COLO668 (cell line): ENCODE data around the gene RILPL1.
"Not testable (repeated sequence)": the region's sequence is repeated elsewhere in the genome, so short reads cannot be mapped to it uniquely, and the experiment has no call there.

Experiments
- DNase-seq: peaks from one replicate; lab custom pipeline; 2025; ENCODE audit not compliant: unreplicated experiment; lab: John Stamatoyannopoulos, UW

The RILPL1 gene

DNA sequence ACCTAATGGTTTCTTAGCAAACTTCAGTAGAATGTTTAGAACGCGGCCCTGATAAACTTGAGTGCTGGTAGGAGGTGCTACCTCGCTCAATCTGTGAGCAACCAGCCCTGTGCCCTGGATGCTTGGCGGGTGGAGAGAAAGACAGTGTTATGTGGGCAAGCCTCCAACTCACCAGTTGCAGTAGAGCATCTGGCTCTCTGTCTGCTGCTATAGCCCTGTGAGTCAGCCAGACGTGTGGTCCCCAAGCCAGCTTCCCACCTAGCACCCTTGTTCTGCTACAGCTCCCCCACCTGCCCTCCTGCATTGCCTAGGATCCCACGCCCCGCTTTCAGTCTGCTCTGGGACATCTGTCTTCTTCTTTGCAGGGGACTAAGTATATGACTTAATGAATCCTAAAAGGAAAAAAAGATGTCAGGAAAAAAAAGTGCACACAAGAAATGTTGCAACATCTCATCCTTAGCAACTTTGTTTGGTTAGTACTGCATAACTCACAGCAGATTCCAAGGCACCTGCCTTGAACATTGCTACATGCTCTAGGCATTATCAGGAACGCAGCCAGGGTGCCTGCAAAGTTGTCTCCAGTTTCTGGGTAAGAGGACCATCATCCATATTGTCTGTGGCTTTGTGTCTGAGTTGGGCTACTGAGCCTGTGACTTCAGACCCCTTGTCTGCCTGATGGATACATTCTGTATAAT lies 62.0 kb downstream of the RILPL1 start:
- no peak for DNase-seq

DNA sequence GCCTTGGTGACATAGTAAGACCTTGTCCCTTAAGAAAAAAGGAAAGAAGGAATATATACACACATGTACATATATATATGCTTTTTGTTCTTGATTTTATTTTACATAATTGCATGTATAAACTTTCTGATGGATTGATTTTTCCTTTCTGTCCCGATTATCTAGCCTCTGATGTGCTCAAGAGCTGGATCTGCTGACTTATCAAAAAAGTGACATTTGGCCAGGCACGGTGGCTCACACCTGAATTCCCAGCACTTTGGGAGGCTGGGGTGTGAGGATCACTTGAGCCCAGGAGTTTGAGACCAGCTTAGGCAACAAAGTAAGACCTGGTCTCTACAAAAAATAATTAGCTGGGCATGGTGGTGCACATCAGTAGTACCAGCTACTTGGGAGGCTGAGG lies 63.5 kb downstream of the RILPL1 start:
- no peak for DNase-seq

DNA sequence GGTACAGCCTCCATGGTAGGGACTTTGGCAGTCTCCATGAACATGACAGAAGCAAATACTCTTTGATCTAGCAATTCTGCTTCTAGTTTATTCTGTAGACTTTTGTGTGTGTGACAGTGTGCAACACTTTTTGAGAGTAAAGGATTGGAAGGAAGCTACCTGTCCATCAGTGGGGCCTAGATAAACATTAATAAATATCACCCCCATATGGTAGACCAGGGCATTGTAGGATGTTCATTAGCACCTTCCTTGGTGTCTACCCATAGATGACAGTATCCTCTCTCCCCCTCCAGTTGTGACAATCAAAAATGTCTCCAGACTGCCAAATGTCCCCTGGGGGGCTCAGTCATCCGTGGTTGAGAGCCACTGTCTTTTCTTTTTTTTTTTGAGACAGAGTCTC lies 64.7 kb downstream of the RILPL1 start:
- DNase-seq, result no peak

DNA sequence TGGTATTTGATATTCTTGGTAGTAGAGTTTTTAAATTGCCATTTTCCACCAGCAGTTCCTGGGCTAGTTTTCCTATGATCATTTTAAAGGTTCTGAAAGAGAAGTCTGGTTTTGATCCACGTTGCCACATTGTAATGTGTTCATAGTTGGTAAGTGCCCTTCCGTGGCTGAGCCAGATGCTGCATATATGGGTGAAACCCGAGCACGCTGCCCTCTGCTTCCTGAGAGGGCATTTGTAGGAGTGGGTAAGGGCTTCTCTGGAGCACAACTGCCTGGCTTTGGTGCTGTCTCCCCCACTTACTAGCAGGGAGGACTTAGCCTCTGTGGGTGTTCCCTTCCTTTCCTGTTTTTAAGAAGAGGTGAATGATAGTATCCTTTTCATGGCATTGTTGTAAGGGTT lies 68.4 kb downstream of the RILPL1 start:
- no peak for DNase-seq

DNA sequence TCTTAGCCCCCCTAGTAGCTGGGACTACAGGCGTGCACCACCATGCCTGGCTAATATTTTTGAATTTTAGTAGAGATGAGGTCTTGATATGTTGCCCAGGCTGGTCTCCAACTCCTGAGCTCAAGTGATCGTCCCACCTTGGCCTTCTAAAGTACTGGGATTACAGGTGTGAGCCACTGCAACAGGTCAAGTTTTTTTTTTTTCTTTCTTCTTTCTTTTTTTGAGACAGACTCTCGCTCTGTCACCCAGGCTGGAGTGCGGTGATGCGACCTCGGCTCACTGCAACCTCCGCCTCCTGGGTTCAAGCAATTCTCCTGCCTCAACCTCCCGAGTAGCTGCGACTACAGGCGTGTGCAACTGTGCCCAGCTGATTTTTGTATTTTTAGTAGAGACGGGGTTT lies 70.3 kb downstream of the RILPL1 start:
- not testable (repeated sequence) for DNase-seq

DNA sequence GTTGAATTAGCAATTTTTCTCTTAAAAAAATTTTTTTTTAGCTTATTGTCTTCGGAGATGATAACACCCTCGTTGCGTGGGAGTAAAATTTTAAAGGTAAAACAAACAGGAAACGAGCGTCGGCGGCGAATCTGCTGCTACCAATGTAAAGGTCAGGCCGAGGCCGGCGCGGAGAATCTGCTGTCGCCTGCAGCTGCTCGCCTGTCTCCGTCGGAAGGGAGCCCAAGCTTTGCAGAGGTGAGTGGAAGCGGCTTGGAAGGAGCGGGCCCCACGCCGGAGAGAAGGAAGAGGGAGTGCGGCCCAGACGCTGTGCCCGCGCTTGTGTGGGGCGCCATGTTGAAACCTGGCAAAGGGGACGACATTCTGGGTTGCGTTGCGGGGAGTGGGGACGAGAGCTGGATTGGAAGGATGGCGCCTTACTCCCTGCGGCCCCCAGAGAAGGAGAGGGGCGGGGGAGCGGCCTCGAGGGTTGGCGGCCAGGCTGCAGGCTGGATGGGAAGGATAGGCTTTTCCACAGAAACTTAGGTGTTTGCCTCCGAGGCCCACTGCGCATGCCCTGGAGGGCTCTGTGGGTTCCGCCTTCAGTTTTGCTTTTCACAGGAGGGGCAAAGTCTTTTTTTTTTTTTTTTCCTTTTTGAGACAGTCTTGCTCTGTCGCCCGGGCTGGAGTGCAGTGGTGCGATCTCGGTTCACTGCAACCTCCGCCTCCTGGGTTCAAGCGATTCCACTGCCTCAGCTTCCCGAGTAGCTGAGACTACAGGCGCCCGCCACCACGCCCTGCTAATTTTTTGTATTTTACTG lies 75.3 kb downstream of the RILPL1 start, which contains the start of gene SNRNP35:
SNRNP35 (plus strand) TSS at position 160 of the 800 bp plus-strand sequence. CDS start 7,402 bp downstream, outside the sequence.
- peak; percentile 86 for DNase-seq

DNA sequence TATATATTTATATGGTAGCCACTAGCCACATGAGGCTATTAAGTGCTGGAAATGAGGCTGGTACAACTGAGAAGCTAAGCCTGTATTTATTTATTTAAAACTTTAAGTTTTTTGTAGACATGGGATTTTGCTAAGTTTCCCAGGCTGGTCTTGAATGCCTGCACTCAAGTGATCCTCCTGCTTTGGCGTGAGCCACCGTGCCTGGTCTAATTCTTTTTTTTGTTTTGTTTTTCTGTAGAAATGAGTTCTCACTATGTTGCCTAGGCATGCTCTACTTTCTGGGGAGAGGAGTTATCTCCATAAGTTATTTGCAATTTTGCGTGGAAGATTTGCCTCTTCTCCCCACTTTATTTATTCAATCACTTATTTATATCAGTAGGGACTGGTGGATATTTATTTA lies 80.4 kb downstream of the RILPL1 start:
- no peak for DNase-seq

DNA sequence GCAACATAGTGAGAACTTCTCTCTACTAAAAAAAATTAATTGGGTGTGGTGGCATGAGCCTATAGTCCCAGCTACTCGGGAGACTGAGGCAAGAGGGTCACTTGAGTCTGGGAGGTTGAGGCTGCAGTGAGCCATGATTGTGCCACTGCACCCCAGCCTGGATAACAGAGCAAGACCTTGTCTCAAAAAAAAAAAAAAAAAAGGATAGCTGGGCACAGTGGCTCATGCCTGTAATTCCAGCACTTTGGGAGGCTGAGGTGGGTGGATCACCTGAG lies 81.3 kb downstream of the RILPL1 start:
- DNase-seq, result not testable (repeated sequence)

DNA sequence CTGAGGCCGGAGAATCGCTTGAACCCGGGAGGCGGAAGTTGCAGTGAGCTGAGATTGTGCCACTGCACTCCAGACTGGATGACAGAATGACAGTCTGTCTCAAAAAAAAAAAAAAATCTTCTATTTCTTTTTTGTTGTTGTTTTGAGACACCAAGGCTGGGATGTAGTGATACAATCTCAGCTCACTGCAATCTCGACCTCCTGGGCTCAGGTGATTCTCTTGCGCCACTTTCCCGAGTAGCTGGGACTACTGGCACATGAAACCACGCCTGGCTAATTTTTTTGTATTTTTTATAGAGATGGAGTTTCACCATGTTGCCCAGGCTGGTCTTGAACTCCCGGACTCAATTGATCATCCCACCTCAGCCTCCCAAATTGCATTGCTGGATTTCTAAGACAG lies 82.9 kb downstream of the RILPL1 start:
- no peak for DNase-seq

DNA sequence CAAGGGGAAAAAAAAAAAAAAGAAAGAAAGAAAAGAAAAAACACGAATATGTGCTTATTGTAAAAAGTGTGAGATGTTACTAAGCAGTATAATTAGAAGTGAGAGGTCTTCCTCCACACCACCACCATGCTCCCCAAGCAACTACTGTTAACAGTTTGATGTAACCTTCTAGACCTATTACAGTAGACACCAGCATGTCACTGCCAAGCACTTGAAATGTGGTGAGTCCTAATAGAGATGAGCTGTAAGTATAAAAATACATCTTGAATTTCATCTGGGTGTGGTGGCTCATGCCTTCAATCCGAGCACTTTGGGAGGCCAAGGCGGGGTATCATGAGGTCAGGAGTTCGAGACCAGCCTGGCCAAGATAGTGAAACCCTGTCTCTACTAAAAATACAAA lies 83.7 kb downstream of the RILPL1 start:
- no peak for DNase-seq

DNA sequence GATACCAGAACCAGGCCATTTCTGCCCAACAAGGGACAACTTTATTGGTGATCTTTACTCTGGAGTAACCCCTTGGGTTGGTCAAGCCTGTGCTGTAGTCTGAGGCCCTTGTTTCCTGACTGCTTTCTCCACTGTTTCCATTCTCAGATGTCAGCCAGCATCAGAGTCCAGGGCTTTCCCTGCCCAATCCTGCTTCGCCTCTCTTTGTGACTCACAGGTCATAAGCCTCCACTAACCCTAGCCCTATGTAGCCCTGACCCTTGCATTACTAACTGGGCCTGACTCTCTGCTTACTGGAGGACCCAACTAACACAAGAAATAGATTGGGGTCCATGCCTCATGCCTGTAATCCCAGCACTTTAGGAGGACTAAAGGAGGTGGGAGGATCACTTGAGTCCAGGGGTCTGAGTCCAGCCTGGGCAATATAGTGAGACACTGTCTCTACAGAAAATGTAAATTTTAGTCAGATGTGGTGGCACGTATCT lies 84.2 kb downstream of the RILPL1 start:
- DNase-seq, result no peak

DNA sequence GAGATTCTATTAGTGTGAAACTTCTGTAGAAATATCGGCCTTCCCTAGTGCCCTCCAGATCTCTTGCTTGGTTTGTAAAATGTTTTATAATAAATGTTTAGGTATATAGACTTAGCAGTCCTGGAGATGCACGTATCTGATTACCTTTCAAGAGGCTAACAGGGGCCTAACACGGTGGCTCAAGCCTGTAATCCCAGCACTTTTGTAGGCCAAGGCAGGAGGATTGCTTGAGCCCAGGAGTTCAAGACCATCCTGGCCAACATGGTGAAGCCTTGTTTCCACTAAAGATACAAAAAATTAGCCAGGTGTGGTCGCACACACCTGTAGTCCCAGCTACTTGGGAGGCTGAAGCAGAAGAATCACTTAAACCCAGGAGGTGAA lies 87.2 kb downstream of the RILPL1 start:
- DNase-seq, result no peak

DNA sequence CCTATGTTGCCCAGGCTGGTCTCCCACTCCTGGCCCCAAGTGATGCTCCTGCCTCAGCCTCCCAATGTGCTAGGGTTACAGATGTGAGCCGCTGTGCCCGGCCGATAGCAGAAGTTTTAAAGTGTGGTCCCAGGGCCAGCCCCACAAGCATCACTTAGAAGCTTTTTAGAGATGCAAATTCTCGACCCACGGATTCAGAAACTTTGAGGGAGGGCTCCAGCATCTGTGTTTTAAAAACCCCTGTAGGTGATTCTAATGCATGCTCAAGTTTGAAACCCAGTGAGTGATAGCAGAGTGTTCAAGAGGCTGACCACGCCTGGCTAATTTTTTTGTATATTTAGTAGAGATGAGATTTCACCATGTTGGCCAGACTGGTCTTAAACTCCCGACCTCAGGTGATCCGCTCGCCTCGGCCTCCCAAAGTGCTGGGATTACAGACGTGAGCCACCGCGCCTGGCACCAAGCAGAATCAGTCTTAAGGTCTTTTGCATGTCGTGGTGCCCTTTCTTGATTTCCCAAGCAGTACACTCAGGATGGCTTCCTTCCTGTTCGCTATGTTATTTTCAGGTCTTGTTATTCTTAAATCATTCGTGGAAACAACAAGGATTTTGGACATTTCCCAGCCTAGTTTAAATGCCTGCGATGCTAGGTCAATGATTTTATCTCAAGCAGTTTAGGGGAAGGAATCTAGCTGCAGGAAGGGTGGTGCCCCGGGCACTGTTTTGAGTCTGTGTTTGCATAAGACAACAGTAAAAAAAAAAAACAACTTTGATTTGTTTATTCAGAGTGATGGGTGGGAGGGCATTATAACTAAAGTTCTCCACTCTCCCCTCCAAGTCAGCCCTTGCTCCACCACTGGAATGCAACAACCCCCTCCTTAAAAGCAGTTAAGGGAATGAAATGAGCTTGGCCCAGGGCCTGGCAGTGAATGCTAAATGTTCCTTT lies 87.9 kb downstream of the RILPL1 start:
- no peak for DNase-seq

DNA sequence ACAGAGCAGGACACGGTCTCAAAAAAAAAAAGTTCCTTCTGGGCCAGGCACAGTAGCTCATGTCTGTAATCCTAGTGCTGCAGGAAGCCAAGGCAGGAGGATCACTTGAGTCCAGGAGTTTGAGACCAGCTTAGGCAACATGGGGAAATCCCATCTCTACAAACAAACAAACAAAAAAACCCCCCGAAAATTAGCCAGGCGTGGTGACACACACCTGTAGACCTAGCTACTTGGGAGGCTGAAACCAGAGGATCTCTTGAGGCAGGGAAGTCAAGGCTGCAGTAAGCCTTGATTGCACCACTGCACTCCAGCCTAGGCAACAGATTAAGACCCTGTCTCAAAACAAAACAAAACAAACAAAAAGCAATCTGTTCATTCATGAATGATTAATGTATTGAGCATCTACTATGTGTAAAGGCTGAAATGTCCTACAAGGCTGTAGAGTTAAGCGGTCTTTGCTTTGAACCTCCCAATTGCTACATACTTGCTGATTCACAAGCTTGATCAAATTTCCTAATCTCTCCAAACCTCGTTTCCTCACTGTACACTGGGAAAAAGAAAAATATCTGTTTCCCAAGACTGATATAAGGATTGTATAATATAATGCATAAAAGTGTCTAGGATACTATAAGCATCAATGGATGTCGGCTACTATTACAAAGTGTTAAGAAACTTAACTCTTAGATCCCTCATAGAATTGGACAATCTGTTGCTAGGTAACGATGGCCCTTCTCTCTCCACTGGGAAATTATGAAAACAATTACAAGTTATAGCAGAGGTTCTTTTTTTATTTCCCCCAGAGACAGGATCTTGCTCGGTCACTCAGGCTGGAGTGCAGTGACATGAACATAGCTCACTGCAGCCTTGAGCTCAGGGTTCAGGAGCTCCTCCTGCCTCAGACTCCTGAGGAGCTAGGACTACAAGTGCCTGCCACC lies 89.2 kb downstream of the RILPL1 start:
- no peak for DNase-seq

DNA sequence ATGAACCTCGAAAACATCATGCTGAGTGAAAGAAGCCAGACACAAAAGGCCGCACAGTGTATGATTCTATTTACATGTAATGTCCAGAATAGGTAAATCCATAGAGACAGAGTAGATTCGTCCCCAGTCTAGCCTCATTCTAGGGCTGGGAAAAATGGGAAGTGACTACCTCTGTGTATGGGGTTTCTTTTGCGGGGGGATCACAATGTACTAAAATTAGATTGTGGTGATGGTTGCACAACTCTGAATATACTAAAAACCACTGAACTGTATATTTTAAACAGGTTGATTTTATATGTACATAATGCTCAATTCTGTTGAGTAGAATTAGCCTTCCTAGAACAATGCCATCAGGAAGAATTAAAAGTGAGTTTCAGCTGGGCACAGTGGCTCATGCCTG lies 90.7 kb downstream of the RILPL1 start:
- no peak for DNase-seq

DNA sequence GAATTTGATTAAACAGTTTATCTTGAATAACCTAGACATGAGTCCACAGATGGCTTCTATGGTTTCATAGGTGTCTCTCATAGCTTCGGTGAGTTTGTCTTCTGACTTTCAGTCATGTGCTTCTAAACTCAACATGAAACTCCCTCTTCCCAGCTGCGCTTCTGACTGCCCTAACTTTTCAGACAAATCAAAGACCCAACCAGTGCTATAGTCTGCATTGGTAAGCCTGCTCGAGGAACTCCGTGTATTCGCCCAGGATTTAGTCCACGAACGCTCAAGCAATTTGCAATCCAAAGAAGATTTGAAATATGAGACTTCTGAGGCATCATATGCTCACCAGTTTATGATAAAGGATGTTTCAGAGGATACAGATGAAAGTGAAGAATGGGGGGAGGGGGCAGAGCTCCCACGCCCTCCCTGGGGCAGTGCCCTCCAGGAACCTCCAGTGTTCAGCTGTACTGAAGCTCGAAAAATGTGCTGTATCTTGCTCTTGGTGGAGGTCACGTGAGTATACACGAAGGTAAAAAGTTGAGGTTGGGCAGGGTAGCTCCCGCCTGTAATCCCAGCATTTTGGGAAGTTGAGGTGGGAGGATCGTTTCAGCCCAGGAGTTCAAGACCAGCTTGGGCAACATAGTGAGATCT lies 91.9 kb downstream of the RILPL1 start:
- DNase-seq, result no peak

DNA sequence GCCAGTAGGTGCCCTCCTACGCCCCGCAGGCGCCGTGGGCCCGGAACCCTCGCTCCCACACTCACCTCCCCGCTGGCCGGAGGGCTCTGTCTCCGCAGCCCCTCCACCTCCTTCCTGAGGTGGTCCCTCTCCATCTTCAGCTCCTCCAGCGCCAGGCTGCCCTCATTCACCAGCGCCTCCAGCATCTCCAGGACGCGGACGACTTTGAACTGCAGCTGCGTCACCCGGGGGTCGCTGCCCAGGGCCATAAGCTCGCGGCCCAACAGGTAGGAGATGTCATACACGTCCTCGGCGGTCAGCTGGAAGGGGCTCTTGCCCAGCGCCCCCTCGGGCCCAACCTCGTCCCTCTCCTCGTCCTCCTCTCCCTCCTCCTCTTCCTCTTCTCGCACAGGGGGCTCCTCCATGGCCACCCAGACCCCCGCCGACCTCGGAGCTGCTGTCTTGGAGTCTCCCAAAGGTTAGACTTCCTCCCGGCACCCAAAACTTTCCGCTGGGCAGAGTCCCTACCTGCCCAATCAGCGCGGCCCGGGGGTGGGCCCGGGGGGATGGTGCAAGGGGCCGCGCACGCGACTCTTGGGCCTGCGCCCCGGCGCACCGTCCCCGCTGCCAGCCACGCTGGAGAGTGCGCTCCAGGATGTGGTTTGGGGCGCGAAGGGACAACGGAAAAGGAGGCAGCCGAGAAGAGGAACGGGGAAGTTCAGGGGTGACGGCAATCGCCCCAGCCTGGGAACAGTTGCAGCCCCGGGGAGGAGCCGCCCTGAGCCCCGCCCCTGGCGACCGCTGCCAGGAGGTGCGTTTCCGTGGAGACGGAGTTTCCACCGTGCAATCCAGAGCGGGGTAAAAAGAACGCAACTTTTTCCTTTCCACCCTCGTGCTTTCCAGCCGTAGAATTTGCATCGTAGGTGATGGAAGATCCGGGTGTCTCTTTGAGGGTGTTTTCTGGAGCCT lies 97.2 kb downstream of the RILPL1 start, which contains the start of gene RILPL2:
RILPL2 (minus strand) TSS at position 668 of the 948 bp plus-strand sequence; CDS start at position 404, 264 bp downstream.
- DNase-seq, result peak; percentile 70

DNA sequence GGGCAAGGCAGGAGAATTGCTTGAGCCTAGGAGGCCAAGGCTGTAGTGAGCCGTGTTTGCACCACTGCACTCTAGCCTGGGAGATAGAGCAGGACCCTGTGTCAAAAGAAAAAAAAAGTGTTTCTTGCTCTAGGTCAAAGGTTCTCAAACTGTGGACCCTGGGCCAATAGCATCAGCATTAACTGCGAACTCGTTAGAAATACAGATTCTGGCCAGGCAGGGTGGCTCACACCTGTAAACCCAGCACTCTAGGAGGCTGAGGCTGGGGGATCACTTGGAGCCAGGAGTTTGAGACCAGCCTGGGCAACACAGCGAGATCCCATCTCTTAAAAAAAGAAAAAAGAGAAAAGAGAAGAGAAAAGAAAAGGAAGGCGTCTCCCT lies 97.9 kb downstream of the RILPL1 start:
- DNase-seq, result no peak

DNA sequence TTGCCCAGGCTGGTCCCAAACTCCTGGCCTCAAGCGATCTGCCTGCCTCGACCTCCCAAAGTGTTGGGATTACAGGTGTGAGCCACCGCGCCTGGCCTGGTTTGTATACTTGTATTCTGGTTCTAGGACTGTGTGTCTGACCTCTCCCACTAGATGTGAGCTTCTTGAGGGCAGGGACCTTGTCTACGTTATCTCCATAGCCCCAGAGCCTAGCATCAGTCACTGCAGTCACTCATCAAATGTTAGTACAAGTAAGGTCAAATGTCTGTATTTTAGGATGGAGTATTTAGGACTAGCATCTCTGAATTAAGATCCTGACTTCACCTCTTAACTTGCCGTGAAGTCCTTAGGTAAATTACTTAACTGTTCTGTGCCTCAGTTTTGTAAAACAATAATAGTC lies 99.9 kb downstream of the RILPL1 start:
- DNase-seq, result no peak
